Tibial nerve (tissue), 4 donors: ENCODE results near the gene ASTN2. TPM values are rescaled to one million over a fixed set of nuclear protein-coding genes. Genes with fewer than 3 reads are reported as not detected.

Source experiments
- DNase-seq, 2 donors: peaks; one replicate each; pipeline ENCODE4 v3.0.0-alpha.2; 2019; ENCODE audit warnings: low spot score in 2 of 2
- H3K27ac ChIP-seq, 4 donors: fragments of 200-600 bp; sonication (generic) in 3 of 4; one replicate each; pipeline ENCODE4 v1.5.1; 2017 to 2019; ENCODE audit warnings: mild to moderate bottlenecking in 1 of 4
- H3K27me3 ChIP-seq, 2 donors: fragments of 200-600 bp; sonication (generic) in 1 of 2; one replicate each; pipeline versions ENCODE4 v1.5.1 to v1.6.0; 2017 to 2019
- H3K36me3 ChIP-seq, 3 donors: fragments of 200-600 bp; sonication (generic); one replicate each; pipeline ENCODE4 v1.5.1; 2018 to 2019
- H3K4me1 ChIP-seq, 4 donors: fragments of 200-600 bp; sonication (generic) in 3 of 4; one replicate each; pipeline ENCODE4 v1.5.1; 2017 to 2019
- H3K4me3 ChIP-seq, 4 donors: fragments of 200-600 bp; sonication (generic) in 3 of 4; one replicate each; pipeline ENCODE4 v1.5.1; 2017 to 2019; ENCODE audit warnings: mild to moderate bottlenecking in 1 of 4, moderate library complexity in 1 of 4
- H3K9me3 ChIP-seq, 4 donors: fragments of 200-600 bp; sonication (generic) in 3 of 4; one replicate each; pipeline ENCODE4 v1.5.1; 2017 to 2019
- EP300 ChIP-seq, 2 donors: sonication (generic); formaldehyde crosslinking; IDR thresholded peaks; one replicate each; pipeline ENCODE4 v1.6.1; 2017; ENCODE audit warnings: antibody characterized with exemption in 2 of 2, mild to moderate bottlenecking in 1 of 2
- POLR2A ChIP-seq, 2 donors: fragments of 450-650 bp; IDR thresholded peaks; one replicate each; pipeline ENCODE4 v1.6.1; 2017; ENCODE audit warnings: antibody characterized with exemption in 2 of 2, mild to moderate bottlenecking in 2 of 2, moderate library complexity in 2 of 2
- WGBS, 2 donors: methylation state at CpG; one replicate each; pipeline ENCODE4 v1.1.5; 2018; 5-methylcytosine and 5-hydroxymethylcytosine counted together
- total RNA-seq, 4 donors: library from RNA; depleted of rRNA; stranded (reverse); fragments of >200 nt; gene quantifications; one replicate each; pipeline ENCODE4 v1.1.0, GENCODE V29; 2016
- TF ChIP-seq, protein P1 (sequence below), 5 experiments: fragments of 200-600 bp in 3 of 5; fragments of 450-650 bp in 2 of 5; sonication (generic) in 3 of 5; IDR thresholded peaks; one replicate each; pipeline ENCODE4 v1.5.1; 2016 to 2019; ENCODE audit warnings: antibody characterized with exemption in 5 of 5, mild to moderate bottlenecking in 3 of 5, moderate library complexity in 2 of 5

ASTN2 gene
- total RNA-seq, 4 donors from 2014 or later: 9.0 to 14.9 (median 12.3) TPM

DNA sequence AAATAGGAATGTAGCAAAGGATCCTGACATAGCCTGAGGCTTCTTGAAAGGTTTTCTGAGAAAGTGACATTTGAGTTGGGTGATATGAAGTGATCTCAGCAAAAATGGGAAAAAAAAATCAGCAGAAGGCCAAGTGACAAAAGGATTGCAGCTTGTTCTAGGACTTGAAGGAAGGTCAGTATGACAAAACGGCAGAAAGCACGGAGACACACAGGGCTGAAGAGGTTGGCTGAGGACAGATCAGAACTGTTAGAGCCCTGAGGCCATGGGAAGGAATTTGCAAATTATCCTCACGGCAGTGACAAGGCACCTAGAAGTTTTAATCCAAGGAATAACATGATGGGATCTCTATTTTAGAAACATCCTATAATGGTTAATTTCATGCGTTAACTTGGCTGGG, 696.7 kb downstream of the ASTN2 start:
- TF ChIP-seq, protein P1, sequence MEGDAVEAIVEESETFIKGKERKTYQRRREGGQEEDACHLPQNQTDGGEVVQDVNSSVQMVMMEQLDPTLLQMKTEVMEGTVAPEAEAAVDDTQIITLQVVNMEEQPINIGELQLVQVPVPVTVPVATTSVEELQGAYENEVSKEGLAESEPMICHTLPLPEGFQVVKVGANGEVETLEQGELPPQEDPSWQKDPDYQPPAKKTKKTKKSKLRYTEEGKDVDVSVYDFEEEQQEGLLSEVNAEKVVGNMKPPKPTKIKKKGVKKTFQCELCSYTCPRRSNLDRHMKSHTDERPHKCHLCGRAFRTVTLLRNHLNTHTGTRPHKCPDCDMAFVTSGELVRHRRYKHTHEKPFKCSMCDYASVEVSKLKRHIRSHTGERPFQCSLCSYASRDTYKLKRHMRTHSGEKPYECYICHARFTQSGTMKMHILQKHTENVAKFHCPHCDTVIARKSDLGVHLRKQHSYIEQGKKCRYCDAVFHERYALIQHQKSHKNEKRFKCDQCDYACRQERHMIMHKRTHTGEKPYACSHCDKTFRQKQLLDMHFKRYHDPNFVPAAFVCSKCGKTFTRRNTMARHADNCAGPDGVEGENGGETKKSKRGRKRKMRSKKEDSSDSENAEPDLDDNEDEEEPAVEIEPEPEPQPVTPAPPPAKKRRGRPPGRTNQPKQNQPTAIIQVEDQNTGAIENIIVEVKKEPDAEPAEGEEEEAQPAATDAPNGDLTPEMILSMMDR (IDR thresholded peaks at IDR 0.05): no peak
- TF ChIP-seq EP300 (IDR thresholded peaks at IDR 0.05): no peak
- TF ChIP-seq POLR2A (IDR thresholded peaks at IDR 0.05): no peak
- WGBS, 2 donors: 80 to 87% methylated on average over 4 of the region's 4 CpGs
- Histone ChIP-seq H3K4me1 (peaks cover 0 to 16% (median 0%) of the 10 kb centered on the region in 4 donors), H3K9me3 (no peaks in the 10 kb centered on the region), H3K36me3 (peaks cover 0 to 5% (median 0%) of the 10 kb centered on the region in 3 donors), H3K27me3 (no peaks in the 10 kb centered on the region), H3K27ac (no peak overlapping the region), H3K4me3 (no peak overlapping the region)
- no peak for DNase-seq

DNA sequence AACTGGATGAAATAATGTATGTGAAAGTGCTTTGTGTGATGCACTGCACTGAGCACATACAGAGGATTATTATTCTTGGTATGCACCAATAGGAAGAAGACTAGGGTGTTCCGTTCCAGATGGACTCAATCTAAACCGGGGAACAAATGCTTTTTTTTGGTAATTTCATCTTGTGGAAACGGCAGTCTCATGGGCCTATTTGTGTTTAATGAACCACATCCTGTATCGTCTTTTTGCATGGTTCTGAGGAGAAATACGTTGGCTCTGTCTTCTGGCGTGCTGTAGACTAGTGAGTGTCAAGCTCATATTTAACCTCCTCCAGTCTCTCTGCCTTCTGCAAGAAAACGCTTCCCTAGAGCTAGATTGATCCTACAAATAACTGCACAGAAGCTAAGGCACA, 697.7 kb downstream of the ASTN2 start:
- 15 to 27% methylated on average over 7 of the region's 7 CpGs for WGBS, 2 donors
- no peak overlapping the region for H3K4me3 ChIP-seq
- peaks cover 0 to 5% (median 0%) of the 10 kb centered on the region in 3 donors for H3K36me3 ChIP-seq
- no peaks in the 10 kb centered on the region for H3K27me3 ChIP-seq
- DNase-seq: no peak
- no peak for TF ChIP-seq EP300 (IDR thresholded peaks at IDR 0.05)
- TF ChIP-seq POLR2A (IDR thresholded peaks at IDR 0.05): no peak
- TF ChIP-seq, protein P1 (IDR thresholded peaks at IDR 0.05): no peak
- no peak overlapping the region for H3K27ac ChIP-seq
- H3K4me1 ChIP-seq: peaks cover 0 to 16% (median 0%) of the 10 kb centered on the region in 4 donors
- H3K9me3 ChIP-seq: no peaks in the 10 kb centered on the region

GRCh38 chr9:116716438-116716837, 698.4 kb downstream of the ASTN2 start:
- no peak overlapping the region for H3K4me3 ChIP-seq
- TF ChIP-seq EP300 (IDR thresholded peaks at IDR 0.05): no peak
- TF ChIP-seq, protein P1 (IDR thresholded peaks at IDR 0.05): no peak
- TF ChIP-seq POLR2A (IDR thresholded peaks at IDR 0.05): no peak

GRCh38 chr9:116715751-116716150, 699.1 kb downstream of the ASTN2 start:
- H3K4me1 ChIP-seq: peaks cover 0 to 16% (median 0%) of the 10 kb centered on the region in 4 donors
- no peak for DNase-seq
- no peak overlapping the region for H3K4me3 ChIP-seq
- no peak for TF ChIP-seq EP300 (IDR thresholded peaks at IDR 0.05)
- TF ChIP-seq, protein P1 (IDR thresholded peaks at IDR 0.05): no peak
- no peak for TF ChIP-seq POLR2A (IDR thresholded peaks at IDR 0.05)
- no peak overlapping the region for H3K27ac ChIP-seq
- no peaks in the 10 kb centered on the region for H3K9me3 ChIP-seq
- H3K27me3 ChIP-seq: no peaks in the 10 kb centered on the region
- H3K36me3 ChIP-seq: peaks cover 0 to 5% (median 0%) of the 10 kb centered on the region in 3 donors
- WGBS, 2 donors: 95 to 96% methylated on average over 1 of the region's 1 CpG

More at GRCh38 chr9:116716438-116716837, 698.4 kb downstream of the ASTN2 start:
- no peaks in the 10 kb centered on the region for H3K9me3 ChIP-seq
- peaks cover 0 to 16% (median 0%) of the 10 kb centered on the region in 4 donors for H3K4me1 ChIP-seq
- no peak overlapping the region for H3K27ac ChIP-seq
- peaks cover 0 to 5% (median 0%) of the 10 kb centered on the region in 3 donors for H3K36me3 ChIP-seq
- no peaks in the 10 kb centered on the region for H3K27me3 ChIP-seq
- DNase-seq: no peak

GRCh38 chr9:116713271-116713670, 701.6 kb downstream of the ASTN2 start:
- no peak overlapping the region for H3K27ac ChIP-seq
- no peaks in the 10 kb centered on the region for H3K36me3 ChIP-seq
- DNase-seq: no peak
- TF ChIP-seq, protein P1 (IDR thresholded peaks at IDR 0.05): no peak
- TF ChIP-seq EP300 (IDR thresholded peaks at IDR 0.05): no peak
- no peak for TF ChIP-seq POLR2A (IDR thresholded peaks at IDR 0.05)
- H3K27me3 ChIP-seq: no peaks in the 10 kb centered on the region
- H3K4me1 ChIP-seq: peaks cover 0 to 16% (median 0%) of the 10 kb centered on the region in 4 donors
- H3K4me3 ChIP-seq: no peak overlapping the region
- no peaks in the 10 kb centered on the region for H3K9me3 ChIP-seq
- WGBS, 2 donors: 71% methylated on average over 4 of the region's 4 CpGs
